T-helper 17 cell (primary cell): ENCODE data around the gene DENND1A. TPM values are rescaled to one million over a fixed set of nuclear protein-coding genes. Genes with fewer than 3 reads are reported as not detected.

ENCODE experiments used
- ATAC-seq: fragments of 150-1000 bp; cut with Tn5 transposase; 2 replicates; pipeline ENCODE4 v1.10.0; 2021; ENCODE audit warnings: mild to moderate bottlenecking, moderate library complexity
- DNase-seq, 3 donors: peaks; one replicate each; pipeline versions ENCODE4 v3.0.0 to v3.0.0-alpha.2; 2020 to 2021
- H3K9me3 ChIP-seq: one replicate; pipeline ENCODE4 v1.7.0; 2013; ENCODE audit warnings: low read length, mild to moderate bottlenecking; ENCODE audit not compliant: control insufficient read depth, poor library complexity, severe bottlenecking
- H3K27ac Mint-ChIP-seq: one replicate; pipeline ENCODE4 v1.8.0; 2022; ENCODE audit warnings: mild to moderate bottlenecking, moderate library complexity, mixed read lengths
- H3K27me3 Mint-ChIP-seq: one replicate; pipeline ENCODE4 v1.8.0; 2022; ENCODE audit warnings: mixed read lengths
- H3K36me3 Mint-ChIP-seq: one replicate; pipeline ENCODE4 v1.8.0; 2022; ENCODE audit warnings: low read depth, mixed read lengths
- H3K4me1 Mint-ChIP-seq: one replicate; pipeline ENCODE4 v1.8.0; 2022; ENCODE audit warnings: mild to moderate bottlenecking, mixed read lengths
- H3K4me3 Mint-ChIP-seq: one replicate; pipeline ENCODE4 v1.8.0; 2022; ENCODE audit warnings: mild to moderate bottlenecking, moderate library complexity, mixed read lengths
- total RNA-seq, 4 donors: library from RNA in 2 of 4; stranded (reverse) in 2 of 4; gene quantifications; one replicate each; pipeline ENCODE4 v1.2.3 and lab custom pipeline; 2022 to 2026

Gene DENND1A
- total RNA-seq, 2 donors from 2014 or later = 19.9 to 21.1 TPM

DNA sequence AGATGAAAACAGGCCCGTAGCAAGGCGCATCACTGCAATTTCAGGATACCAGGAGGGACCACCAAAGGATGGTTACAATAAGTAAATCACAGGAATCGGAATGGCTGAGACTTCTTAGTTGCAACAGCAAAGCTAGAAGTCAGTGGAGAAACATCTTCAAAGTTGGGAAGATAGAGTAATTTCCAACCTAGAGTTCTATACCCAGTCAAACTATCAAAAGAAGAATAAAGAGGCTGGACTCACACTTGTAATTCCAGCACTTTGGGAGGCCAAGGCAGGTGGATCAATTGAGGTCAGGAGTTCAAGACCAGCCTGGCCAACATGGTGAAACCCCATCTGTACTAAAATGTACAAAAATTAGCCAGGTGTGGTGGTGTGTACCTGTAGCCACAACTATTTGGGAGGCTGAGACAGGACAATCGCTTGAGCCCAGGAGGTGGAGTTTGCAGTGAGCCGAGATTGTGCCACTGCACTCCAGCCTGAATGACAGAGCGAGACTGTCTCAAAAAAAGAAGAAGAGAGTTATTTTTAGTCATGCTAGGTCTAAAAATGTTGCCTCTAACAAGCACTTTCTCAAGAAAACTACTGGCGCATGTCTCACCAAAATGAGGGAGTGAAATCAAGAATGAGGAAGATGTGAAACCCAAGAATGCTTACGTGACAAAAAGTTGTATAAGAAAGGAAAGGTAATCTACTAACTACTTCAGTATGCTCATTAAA is 267.7 kb downstream of the DENND1A start:
- DNase-seq (no peak), ATAC-seq (no peak)
- Mint-ChIP-seq H3K27ac (no peak overlapping the region), H3K4me3 (no peak overlapping the region), H3K4me1 (peaks cover 2% of the 10 kb centered on the region), H3K36me3 (peaks cover 13% of the 10 kb centered on the region), H3K27me3 (no peaks in the 10 kb centered on the region)
- no peaks in the 10 kb centered on the region for H3K9me3 ChIP-seq

DNA sequence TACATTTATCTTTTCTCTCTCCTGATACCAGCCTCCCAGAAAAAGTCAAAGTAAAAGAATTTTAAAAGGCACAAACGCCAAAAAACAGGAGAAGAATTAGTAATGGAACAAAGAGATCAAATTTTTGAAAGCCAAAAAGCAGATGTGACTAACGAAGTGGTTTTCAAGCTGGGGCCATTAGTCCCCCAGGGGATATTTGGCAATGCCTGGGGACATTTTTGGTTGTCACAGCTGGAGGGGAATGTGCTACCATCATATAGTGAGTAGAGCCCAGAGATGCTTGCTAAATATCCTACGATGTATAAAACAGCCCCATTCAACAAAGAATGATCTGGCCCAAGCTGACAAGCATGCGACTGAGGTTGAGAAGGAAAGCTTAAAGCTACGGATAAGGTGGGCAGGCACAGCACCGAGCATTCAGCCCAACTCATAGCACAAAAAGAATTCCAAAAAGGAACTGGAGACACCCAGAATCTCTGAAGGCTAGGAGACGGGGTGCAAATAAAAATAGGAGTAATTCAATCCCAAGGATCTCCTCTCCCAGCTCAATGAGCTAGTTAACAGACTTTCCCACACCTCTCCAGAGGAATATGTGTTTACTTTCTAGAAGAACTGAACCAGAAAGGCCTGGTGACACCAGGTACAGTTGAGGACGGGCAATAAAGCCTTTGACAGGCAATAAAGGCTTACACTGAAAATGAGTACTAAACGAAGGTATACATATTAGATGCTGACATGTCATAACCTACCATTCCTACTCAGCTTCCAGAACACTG is 269.0 kb downstream of the DENND1A start:
- ATAC-seq (no peak), DNase-seq (no peak)
- no peak overlapping the region for H3K4me3 Mint-ChIP-seq
- no peaks in the 10 kb centered on the region for H3K27me3 Mint-ChIP-seq
- H3K9me3 ChIP-seq = no peaks in the 10 kb centered on the region
- no peak overlapping the region for H3K27ac Mint-ChIP-seq
- peaks cover 2% of the 10 kb centered on the region for H3K4me1 Mint-ChIP-seq
- H3K36me3 Mint-ChIP-seq = peaks cover 14% of the 10 kb centered on the region

DNA sequence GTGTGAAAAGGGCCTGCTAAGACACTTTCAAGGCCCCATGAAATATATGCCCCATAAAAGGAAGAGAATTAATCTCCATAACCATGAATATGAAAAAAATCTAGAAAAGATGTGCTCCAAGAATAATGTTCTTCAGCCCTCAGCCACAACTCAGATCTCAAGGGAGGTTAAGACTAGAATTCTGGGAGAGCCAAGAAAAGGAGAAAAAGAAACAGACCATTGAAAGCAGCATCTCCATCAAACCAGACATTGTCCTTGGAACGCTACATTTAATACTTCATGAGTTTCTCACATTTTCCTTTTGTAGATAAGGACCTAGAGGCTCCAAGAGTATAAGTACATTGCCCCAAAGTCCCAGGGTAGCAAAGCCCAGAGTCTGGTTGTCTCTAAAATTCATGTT is 270.6 kb downstream of the DENND1A start:
- H3K9me3 ChIP-seq = no peaks in the 10 kb centered on the region
- ATAC-seq (no peak), DNase-seq (no peak)
- H3K4me3 Mint-ChIP-seq = no peak overlapping the region
- H3K27me3 Mint-ChIP-seq = no peaks in the 10 kb centered on the region
- peak overlapping the region; percentile 35 for H3K27ac Mint-ChIP-seq
- H3K36me3 Mint-ChIP-seq = peaks cover 13% of the 10 kb centered on the region
- H3K4me1 Mint-ChIP-seq = peaks cover 2% of the 10 kb centered on the region

DNA sequence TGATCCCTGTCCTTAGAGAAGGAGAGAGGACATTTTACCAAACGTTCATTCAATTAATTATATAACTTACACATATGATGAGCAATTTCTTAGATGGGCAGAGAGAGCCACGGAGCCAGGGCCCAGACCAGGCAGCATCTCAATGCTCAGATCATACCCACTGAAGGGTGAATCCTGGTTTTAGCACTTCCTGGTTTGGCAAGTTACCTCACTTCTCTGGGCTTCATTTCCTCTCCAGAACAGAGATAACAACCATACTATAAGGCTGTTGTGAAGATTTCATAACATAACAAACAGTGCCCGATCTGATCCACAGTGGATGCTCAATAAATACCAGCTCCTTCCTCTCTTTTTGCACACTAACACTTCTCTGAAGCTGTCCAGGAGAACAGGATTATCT is 271.1 kb downstream of the DENND1A start:
- ATAC-seq (no peak), DNase-seq (no peak)
- Mint-ChIP-seq H3K4me1 (peaks cover 2% of the 10 kb centered on the region), H3K27me3 (no peaks in the 10 kb centered on the region), H3K4me3 (no peak overlapping the region), H3K27ac (peak overlapping the region; percentile 35), H3K36me3 (peaks cover 16% of the 10 kb centered on the region)
- no peaks in the 10 kb centered on the region for H3K9me3 ChIP-seq

DNA sequence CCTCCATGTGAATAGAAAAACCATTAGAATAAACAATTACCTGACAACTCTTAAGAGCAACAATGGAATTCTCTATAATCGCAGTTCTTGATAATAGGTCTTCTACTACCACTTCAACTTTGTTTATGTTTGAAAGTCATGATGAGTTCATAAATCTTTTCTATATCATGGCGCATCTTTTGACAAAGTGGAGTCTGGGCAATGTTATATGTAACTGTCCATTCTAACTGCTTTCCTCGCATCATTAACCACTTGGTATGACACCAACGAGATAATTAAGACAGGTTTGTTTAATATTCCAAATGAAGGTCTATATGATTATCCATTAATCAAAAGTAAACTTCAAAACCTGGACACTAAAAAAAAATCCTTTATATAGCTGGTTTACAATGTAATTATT is 272.0 kb downstream of the DENND1A start:
- Mint-ChIP-seq H3K36me3 (peaks cover 16% of the 10 kb centered on the region), H3K4me3 (no peak overlapping the region), H3K27ac (no peak overlapping the region), H3K27me3 (no peaks in the 10 kb centered on the region), H3K4me1 (peaks cover 2% of the 10 kb centered on the region)
- ATAC-seq (no peak), DNase-seq (no peak)
- no peaks in the 10 kb centered on the region for H3K9me3 ChIP-seq

DNA sequence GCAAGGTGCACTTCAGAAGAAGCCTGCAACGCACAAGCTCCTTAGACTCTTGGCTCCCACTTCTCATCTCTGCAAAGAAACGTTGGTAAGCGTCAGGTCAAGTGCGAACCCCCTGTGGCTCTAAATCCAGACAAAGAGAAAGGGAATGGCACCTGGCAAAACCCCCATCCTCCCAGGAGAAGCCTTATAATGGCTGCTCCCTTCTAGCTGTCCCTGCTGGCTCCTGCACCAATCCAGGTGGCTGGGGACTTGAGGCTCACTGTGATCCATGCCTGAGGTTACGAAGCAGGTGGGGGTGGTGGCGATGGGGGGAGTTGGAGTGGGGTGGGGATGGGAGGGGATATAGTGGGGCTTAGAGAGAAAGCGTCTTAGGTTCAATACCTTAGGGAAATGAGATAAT is 272.8 kb downstream of the DENND1A start:
- DNase-seq = no peak
- H3K27ac Mint-ChIP-seq = no peak overlapping the region
- H3K4me1 Mint-ChIP-seq = peaks cover 2% of the 10 kb centered on the region
- H3K36me3 Mint-ChIP-seq = peaks cover 16% of the 10 kb centered on the region
- no peak for ATAC-seq
- H3K4me3 Mint-ChIP-seq = no peak overlapping the region
- no peaks in the 10 kb centered on the region for H3K9me3 ChIP-seq
- no peaks in the 10 kb centered on the region for H3K27me3 Mint-ChIP-seq

DNA sequence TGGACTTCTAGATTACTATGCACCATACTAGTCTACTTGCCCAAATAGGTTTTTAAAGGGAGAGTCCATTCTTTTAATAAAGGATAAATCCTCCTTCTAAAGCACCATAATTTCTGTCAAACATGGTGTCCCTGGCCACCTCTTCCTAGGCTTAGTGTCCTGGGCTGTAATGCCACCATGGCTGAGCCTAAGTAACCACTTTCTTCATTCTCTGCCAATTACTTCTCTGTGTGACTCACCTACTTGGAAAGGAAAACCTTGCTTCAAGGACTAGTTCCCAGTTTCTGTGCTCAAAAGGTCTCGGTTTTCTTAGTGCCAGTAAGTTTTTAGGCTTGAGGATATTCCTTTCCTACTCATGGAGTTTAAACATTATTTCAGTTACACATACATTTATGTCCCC is 273.4 kb downstream of the DENND1A start:
- Mint-ChIP-seq H3K27me3 (no peaks in the 10 kb centered on the region), H3K4me1 (peaks cover 2% of the 10 kb centered on the region), H3K36me3 (peaks cover 12% of the 10 kb centered on the region), H3K4me3 (no peak overlapping the region), H3K27ac (no peak overlapping the region)
- ATAC-seq (no peak), DNase-seq (no peak)
- H3K9me3 ChIP-seq = no peaks in the 10 kb centered on the region

DNA sequence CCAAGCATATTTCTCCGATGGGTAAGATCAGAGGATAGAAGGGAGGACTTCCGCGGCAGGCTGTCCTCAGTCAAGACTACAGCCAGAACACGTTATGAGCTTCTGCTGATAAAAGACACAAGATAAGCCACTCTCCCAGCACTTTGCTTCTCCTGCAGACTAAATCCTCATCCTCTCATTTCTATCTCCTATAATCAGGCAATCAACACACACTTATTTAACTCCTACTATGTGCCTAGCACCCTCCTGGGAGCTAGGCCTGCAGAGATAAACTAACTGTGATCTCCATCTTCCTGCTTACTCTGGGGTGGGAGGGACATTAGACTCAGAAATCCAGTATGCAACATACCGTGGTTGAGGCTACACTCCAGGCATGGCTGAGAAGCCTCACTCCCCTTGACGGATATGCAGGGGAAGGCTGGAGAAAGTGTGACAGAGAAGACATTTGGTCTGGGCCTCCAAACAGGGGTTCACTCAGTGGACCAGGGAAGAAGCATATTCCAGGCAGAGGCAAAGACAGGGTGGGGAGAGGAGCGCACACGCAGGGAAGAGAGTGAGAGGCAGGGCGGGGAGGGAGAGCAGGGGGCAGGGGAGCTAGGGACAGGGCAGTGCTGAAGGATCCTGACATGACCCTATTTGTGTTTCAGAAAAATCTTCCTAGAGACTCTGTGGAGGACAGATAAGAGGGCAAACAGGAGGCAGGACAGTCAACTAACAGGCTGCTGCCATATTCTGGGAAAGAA is 274.1 kb downstream of the DENND1A start:
- peaks cover 12% of the 10 kb centered on the region for H3K36me3 Mint-ChIP-seq
- no peak for ATAC-seq

DNA sequence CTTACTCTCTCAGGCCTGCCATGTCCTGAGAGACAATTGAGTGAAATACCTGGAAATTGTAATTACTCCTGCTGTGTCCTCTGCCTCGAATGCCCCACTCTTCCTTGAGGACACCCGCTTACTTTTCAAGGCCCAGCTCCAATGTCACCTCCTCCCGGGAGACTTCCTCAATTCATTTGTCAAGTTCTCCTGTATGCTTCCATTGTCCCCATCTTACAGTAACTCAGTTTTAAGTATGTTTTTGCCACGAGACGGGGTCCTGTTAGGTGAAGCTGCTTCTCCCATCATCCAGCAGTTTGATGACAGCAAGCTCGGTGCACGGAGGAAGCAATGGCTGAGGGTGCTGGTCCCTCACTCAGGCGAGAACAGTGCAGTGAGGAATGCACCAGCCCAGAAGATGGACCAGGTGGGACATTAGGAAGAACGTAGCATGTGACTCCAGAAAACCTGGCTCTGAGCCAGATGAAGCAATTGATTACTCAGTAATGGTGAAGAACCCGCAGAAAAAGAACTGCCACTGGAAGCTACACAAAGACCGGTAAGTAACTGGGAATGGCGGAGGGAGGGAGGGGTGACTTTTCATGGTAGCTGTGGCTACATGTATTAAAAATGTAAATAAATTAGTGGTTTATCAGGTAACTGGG is 274.8 kb downstream of the DENND1A start:
- peaks cover under 1% of the 10 kb centered on the region for H3K4me1 Mint-ChIP-seq
- ATAC-seq = no peak
- DNase-seq = no peak
- H3K27ac Mint-ChIP-seq = no peak overlapping the region
- no peak overlapping the region for H3K4me3 Mint-ChIP-seq
- no peaks in the 10 kb centered on the region for H3K27me3 Mint-ChIP-seq
- H3K9me3 ChIP-seq = no peaks in the 10 kb centered on the region
- peaks cover 12% of the 10 kb centered on the region for H3K36me3 Mint-ChIP-seq

More for the DNA sequence above, 274.1 kb downstream of the DENND1A start:
- Mint-ChIP-seq H3K4me1 (peaks cover 2% of the 10 kb centered on the region), H3K27ac (no peak overlapping the region), H3K27me3 (no peaks in the 10 kb centered on the region), H3K4me3 (no peak overlapping the region)
- no peak for DNase-seq
- no peaks in the 10 kb centered on the region for H3K9me3 ChIP-seq

DNA sequence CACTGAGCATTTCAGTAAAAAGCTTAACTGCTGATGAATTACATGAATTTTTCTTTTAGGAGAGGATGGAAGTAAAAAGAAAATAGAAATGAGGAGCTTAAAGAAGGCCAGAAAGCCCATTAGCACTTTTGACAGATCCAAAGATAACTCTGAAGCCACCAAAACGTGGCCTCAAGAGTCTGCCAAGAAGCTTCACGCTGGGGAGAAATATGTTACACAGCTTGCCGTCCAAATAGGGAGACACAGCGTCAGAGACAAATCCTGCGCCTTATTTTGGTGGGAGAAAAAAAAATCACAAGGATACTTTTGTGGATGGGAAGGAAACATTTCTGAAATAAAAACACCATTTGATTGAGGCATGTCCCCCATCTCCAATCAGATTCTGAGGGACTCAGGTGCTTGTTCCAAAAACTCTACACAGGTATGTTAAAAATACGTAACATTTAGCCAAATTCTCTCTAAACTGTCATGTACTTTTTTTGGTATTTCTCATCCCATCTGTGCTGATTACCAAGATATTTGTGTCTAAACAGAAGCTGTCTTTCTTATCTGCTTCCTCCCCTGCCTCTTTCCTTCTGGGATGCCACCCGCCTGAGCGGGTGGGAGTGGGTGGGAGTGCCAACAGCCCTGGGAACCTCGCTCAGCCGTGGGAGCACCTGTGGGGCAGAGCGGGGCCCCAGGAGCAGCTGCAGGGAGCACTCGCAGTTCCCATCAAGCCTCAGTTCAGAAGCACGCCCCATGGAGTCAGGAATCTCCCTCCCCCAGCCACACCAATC is 275.5 kb downstream of the DENND1A start:
- Mint-ChIP-seq H3K27ac (no peak overlapping the region), H3K36me3 (peaks cover 12% of the 10 kb centered on the region), H3K4me1 (no peaks in the 10 kb centered on the region), H3K4me3 (no peak overlapping the region), H3K27me3 (no peaks in the 10 kb centered on the region)
- no peak for ATAC-seq
- DNase-seq = no peak
- H3K9me3 ChIP-seq = no peaks in the 10 kb centered on the region

DNA sequence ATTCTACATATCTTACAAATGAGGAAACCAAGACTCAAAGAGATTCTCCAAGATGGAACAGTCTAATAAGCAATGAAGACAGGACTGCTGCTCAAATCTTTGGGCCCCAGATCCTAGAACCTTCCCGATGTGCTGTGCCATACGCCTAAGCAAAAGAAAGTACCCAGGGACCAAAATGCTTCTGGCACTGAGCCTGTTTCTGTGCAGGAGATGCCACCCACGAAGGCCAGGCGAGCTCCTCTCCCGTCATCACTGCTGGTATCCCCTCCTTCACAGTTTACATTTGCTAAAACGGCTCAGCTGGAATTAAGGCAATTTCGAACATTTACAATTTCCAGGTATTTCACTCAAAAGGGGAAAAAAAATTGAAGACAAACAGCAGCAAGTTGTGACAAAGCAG is 277.5 kb downstream of the DENND1A start:
- Mint-ChIP-seq H3K36me3 (peaks cover 12% of the 10 kb centered on the region), H3K27me3 (no peaks in the 10 kb centered on the region), H3K4me3 (no peak overlapping the region), H3K27ac (no peak overlapping the region), H3K4me1 (no peaks in the 10 kb centered on the region)
- DNase-seq = no peak
- H3K9me3 ChIP-seq = no peaks in the 10 kb centered on the region
- no peak for ATAC-seq

DNA sequence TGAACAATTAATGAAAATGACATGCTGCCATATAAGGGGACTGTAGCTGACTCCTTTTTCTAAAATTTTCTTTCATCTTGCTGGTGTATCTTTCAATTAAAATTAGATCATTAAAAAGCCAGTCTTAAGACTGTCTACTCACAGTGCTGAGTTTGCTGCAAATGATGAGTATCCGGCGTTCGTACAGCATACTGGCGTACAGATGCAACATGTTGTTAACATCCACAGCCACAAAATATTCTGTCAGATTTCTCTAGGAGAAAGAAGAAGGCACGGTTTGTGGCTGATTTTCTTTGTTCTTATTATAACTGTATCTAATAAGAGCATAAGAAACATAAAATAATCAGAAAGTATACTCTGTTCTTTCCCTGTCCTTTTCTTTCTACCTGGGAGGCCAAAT is 278.1 kb downstream of the DENND1A start:
- DNase-seq = no peak
- Mint-ChIP-seq H3K4me3 (no peak overlapping the region), H3K36me3 (peaks cover 11% of the 10 kb centered on the region), H3K4me1 (no peaks in the 10 kb centered on the region), H3K27ac (no peak overlapping the region), H3K27me3 (no peaks in the 10 kb centered on the region)
- ATAC-seq = no peak
- no peaks in the 10 kb centered on the region for H3K9me3 ChIP-seq
